GM18861 (cell line): ENCODE measurements around the gene SYT11.
"Not testable (repeated sequence)": the region's sequence is repeated elsewhere in the genome, so short reads cannot be mapped to it uniquely, and the experiment has no call there.

Experiments used
- ATAC-seq: cut with Tn5 transposase; IDR thresholded peaks from one replicate; pipeline ENCODE4 v1.9.1; 2021; ENCODE audit not compliant: unreplicated experiment

The SYT11 gene

GRCh38 chr1:155898888-155899287 lies 39.5 kb downstream of the SYT11 start:
- ATAC-seq, result no peak

DNA sequence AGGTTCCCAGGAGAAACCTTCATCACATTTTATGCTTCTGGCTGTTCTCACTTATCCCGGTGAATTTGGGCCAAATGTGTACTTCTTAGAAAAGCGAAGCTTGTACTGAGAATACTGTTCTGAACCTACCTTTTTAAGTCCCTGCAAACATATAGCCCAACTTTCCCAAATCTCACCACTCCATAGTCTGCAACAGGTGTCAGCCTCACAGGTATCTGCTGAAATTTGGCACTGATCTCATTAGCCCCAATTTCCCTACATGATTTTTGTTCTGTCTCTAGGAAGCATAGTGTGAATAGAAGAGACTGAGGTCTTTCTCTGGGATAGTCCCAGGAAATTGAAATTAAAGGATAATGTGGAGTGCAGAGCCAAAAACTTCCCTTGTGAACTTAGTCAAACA lies 40.3 kb downstream of the SYT11 start:
- ATAC-seq, result no peak

- ATAC-seq, result no peak
Observed at GRCh38 chr1:155900161-155900560, 40.8 kb downstream of the SYT11 start.

DNA sequence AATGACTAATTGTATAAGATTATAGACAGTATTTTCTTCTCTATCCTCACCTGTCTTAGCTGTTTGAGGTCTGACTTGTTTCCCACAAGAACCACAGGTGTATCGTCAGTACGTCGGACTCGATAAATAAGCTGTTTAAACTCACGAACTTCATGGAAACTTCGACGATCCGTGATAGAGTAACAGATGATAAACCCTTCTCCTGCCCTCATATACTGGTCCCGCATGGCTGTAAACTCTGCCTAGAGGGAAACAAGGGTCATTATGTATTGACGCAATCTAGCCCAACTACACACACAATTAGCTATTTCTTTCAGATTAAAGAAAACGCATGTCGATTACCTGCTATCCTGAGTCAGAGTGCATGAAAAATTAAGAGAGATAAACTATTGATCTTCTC lies 44.9 kb downstream of the SYT11 start:
- ATAC-seq, result no peak

DNA sequence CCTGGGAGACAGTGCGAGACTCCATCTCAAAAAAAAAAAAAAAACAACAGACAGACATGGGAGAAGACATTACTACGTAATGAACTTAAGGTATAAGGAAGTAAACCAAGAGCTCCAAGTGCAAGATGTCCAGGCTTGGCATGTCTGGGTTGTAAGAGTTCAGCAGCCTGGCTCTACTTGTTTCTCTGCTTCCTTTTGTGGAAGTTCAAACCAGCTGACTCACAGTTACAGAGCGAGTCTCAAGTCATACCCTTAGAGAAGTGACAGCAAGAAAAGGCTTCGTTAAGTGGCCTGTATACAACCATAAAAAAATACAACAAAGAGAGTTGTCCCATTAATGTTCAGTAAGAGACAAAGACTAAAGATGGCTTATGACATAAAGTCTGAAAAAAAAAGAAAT lies 50.5 kb downstream of the SYT11 start:
- no peak for ATAC-seq

GRCh38 chr1:155910621-155911121 lies 51.3 kb downstream of the SYT11 start:
- no peak for ATAC-seq

DNA sequence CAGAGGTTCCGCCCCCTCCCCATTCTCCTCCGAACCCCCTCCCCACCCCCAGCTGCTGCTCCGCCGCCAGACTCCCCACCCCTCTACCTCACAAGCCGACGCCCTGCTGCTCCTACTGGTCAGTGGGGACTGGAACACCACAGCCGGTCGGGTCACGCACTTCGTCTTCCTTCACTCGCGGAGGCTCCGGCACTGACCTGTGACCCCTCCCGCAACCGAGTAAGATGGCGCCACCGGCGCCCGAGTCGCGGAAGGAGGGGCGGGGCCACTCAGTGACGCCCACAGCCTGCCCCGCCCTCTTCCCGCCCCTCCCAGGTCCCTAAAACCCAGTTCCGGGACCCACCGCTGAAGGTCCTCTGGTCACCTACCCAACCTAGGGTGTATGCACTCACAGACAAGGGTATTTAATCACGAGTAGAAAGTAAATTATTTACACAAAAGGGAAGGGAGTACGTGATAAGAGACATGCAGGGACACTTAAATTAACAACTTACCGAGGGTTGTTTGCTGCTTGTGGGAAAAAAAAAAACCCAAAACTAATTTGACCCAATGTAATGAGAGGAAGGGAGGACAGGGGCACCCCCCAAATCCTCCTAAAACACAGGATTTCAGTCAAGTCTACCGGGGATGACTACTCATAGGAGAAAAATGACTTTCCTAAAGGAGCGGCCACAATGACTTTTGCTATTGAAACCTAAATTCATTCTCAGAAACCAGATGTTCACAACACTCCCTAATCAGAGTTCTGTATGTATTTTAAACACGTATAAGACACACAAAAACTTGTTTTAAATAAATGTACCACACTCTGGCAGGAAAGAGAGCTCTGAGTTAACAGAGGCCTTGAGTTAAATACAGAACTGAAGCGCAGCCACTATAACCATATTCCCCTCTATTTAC lies 52.0 kb downstream of the SYT11 start, which contains the start of gene RIT1:
Gene RIT1 (minus strand): TSS at position 194 of the 900 bp plus-strand sequence. CDS start 588 bp downstream, outside the sequence.
- peak; percentile 83 for ATAC-seq

DNA sequence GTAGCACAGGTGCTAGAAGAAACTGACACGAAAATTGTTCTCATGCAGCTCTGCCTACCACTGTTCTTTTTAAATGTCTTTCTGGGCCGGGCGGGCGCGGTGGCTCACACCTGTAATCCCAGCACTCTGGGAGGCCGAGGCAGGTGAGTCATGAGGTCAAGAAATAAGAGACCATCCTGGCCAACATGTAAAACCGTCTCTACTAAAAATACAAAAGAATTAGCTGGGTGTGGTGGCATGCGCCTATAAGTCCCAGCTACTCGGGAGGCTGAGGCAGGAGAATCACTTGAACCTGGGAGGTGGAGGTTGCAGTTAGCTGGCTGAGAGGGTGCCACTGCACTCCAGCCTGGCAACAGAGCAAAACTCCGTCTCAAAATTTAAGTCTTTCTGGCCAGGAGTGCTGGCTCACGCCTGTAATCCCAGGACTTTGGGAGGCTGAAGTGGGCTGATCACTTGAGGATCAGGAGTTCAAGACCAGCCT lies 52.7 kb downstream of the SYT11 start:
- ATAC-seq, result no peak

DNA sequence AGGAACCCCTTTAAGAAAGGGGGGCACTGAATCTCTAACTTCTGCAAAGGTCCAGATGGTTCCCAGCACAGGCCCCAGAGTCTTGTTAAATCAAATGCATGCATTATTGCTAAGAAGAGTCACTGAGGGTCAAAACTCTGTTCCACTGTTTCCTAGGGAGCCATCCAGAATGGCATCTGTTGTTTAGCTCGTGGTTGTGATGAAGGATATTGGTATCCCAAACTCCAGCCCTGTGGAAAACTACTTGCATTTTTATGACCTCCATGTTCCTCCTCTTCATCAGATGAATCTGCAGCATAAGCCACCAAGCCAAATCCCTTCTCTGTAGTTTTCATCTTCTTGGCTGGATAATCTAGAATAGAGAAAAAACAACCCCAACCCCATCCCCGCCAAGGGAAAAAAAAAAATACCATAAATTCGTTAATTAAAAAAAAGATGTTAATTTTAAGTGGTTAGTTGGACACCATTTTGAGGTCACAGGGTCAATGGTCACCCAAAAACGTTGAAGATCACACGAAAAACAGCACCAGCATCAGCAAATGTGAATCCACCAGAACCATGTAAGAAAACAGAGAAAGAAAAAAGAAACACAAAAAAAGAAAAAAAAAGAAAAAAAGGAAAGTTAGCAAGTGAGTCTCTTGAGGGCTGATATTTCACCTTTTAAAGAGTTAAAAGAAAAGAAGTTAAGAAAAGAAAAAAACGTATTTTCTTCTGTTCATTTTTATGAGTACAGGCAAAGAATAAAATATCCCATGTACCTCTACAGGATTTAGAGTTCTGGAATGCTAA lies 54.8 kb downstream of the SYT11 start:
- no peak for ATAC-seq

GRCh38 chr1:155918660-155919059 lies 59.3 kb downstream of the SYT11 start:
- ATAC-seq, result no peak

- no peak for ATAC-seq
Observed at GRCh38 chr1:155919801-155920200, 60.4 kb downstream of the SYT11 start.

- no peak for ATAC-seq
Observed at GRCh38 chr1:155920717-155921116, 61.4 kb downstream of the SYT11 start.

- no peak for ATAC-seq
Observed at GRCh38 chr1:155925506-155925905, 66.1 kb downstream of the SYT11 start.

DNA sequence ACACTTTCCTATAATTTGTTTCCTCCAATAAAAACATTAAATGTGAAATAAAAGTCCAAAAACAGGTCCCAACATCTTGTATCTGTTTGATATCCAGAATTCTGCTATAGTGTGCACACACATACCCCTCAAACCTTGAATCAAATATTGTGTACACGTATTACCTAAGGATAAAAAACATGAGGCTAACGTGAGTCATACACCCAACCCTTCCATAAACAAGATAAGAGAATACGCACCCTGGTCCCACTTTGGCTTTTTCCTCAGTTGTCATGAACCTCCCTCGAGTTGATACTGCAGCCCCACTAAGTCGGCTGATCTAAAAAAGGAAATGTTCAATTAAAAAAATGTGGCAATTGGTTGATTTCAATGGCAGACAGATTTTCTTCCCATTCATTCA lies 69.7 kb downstream of the SYT11 start:
- ATAC-seq, result no peak

- ATAC-seq, result not testable (repeated sequence)
Observed at GRCh38 chr1:155930725-155931124, 71.4 kb downstream of the SYT11 start.

- no peak for ATAC-seq
Observed at GRCh38 chr1:155931332-155932038, 72.1 kb downstream of the SYT11 start.

DNA sequence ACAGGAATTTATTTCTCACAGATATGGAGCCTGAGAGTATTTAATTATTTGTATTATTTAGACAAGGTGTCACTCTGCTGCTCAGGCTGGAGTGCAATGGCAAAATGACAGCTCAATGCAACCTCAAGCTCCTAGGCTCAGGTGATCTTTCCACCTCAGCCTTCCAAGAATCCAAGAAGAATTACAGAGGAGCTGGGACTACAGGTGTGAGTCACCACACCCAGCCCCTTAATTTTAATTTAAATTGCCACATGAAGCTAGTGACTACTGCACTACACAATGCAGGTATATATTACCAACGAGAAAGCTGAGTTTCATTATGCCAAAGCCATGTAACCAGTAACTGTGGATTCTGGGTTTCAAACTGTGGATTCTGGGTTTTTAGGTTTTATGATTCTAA lies 72.7 kb downstream of the SYT11 start:
- no peak for ATAC-seq

DNA sequence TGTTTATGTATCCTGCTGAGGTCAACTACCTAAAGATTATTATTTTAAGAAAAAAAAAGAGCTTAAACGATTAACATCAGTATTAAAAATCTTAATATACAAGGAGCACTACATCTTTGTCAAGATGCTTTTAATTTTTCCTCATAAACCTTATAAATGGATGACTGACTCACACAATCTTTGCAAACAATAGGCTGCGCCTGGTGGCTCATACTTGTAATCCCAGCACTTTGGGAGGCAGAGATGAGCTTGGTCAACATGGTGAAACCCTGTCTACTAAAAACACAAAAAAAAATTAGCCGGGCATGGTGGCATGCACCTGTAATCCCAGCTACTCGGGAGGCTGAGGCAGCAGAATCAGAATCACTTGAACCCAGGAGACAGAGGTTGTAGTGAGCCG lies 73.1 kb downstream of the SYT11 start:
- ATAC-seq, result no peak

- no peak for ATAC-seq
Observed at GRCh38 chr1:155933591-155934096, 74.3 kb downstream of the SYT11 start.

DNA sequence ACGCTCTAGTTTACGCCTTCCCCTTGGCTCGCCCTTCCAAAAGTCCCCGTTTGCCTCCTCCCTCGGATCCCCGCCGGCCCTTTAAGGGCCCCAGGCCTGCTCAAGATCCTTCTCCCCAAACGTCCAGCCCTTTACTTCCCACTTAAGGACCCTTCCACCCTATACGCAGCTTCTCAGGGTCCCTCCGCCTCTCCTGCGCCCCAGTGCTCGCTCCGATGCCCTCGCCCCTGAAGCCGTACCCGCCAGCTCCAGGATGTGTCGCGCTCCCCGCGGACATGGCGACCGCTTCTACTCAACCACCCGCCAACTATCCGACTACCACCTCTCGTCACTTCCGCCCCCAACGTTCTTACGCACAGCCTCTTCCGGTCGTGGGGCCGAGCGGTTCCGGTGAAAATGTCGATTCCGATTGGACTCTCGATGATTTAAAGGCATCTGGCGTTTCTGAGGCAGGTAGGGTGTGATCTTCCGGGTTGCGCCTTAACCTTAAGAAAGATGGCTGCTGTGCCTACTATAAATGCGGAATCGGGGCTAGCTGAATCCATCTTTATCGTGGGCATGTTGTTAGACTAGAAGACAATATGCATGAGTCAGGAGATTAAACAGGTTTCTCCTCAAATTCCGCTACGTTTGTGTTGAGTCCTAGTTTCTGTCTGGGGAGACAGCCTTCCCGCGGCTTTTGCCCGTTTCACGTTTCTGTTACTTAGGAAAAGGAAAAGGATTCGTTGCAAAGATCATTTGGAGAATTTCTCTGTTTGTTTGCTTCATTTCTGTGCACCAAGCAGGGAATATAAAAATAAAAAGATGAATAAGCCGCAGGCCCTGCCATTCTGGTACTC lies 74.9 kb downstream of the SYT11 start, which contains the start of gene KHDC4:
Gene KHDC4 (minus strand): TSS at position 317 of the 839 bp plus-strand sequence. CDS start 40 bp downstream, at position 277.
- peak; percentile 81 for ATAC-seq
